HG03159 (cell line): ENCODE data around the gene SV2B.

ENCODE experiments used
- ATAC-seq: cut with Tn5 transposase; IDR thresholded peaks from one replicate; pipeline ENCODE4 v1.9.1; 2021; ENCODE audit warnings: mild to moderate bottlenecking, moderate library complexity; ENCODE audit not compliant: unreplicated experiment

The SV2B gene

DNA sequence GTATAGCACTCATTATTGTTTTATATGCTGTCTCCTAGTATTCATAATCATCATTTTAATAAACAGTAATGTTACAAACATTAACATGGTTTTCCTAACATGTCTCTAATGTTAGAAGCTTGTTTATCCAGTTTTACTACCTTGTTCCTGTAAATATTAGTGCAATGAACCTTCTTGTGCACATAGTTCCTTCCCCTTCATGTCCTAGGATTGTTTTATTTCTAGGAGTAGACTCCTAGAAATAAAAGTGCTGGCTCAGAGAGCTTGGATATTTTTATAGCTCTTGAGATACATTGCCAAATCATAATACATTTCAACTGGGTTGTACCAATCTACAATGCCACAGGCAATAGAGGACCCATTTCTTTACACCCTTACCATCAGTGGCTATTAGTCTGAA is 161.3 kb downstream of the SV2B start:
- ATAC-seq = no peak

DNA sequence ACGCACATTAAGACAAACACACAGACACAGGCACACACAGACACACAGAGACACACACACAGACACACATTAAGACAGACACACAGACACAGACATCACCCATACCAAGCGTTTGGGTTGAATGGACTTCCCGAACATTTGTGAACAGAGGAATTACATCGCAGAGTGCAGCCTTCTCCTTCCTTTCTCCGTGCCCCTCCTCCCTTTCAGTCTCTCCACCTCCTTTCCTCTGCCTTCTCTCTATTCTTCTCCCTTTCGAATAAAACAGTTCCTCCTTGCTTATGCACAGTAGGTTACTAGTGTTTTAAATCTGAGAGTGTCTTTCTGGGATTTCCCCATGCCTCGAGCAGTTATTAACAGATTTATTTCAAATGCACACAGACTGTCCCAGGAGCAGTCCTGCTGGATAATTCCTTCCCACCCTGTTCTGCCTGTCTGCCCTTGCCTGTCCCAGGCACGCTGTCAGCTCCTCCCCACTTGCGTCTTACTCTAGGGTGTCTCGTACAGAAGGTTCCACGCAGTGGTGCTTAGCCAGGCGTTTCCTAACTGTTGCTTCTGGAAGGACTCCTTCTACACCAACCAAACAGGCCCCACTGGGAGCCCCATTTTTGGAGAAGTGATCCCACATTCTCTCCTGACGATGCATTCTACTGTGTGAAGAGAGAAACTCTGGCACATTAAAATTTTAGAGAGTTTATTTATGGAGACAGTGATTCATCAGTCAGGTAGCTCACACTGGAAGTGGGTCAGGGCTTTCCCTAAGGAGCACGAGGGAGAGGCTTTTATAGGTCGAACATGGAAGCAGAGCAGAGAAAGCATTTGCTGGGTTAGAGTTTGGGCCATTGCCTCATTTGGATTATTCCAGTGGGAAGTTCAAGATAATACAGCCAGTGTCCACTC is 163.8 kb downstream of the SV2B start:
- ATAC-seq = no peak

DNA sequence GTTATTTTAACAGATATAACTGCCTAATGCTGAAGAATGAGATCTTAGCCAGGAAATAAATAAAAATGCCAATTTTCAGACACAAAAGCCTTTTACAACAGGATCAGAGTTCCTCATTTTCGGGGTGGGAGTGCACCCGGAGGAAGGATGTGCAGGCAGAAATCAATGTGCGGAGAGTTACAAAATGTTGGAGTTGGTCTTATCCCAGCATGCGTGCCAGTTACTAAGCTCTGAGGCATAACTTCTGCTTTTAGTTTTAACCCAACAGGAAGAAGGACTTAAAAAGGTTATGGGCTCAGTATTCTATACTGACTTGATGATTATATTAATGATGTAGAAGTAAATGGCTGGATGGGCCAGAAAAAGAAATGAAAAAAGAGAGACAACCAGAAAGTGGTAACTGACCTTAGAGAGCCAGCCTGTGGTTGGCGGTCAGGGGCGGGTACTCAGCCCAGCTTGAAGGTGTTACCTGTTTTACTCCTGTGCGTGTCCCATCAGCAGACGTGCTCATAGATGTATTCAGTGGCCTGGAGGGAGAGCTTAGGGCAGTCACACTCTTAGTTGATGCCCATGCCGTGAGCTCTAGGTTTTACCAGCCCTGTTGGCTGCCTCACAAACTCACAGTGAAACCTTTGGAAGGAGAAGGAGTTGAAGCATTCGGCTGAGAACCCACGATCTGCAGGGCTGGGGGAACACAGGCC is 164.7 kb downstream of the SV2B start:
- ATAC-seq = no peak

DNA sequence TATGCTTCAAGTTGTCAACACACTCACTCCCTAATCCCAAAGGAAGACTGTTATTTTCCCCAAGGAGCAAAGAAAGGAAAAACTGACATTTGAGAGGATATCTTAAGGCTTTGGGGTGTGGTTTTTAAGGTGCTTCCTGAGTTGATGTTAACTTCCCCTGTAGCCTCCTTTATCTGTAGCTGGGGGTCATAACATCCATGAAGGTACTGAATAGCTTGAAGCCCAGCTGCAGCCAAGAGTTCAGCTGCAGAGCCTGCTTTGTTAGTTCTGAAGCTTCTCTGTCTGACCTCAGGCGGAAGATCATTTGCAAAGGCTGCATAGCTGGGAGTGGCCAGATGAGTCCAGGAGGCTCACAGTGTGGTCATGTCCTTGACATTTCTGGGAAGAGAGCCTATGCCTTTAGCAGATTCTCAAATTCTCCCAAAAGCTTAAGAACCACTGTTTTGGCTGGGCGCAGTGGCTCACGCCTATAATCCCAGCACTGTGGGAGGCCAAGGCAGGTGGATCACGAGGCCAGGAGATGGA is 165.4 kb downstream of the SV2B start:
- no peak for ATAC-seq

DNA sequence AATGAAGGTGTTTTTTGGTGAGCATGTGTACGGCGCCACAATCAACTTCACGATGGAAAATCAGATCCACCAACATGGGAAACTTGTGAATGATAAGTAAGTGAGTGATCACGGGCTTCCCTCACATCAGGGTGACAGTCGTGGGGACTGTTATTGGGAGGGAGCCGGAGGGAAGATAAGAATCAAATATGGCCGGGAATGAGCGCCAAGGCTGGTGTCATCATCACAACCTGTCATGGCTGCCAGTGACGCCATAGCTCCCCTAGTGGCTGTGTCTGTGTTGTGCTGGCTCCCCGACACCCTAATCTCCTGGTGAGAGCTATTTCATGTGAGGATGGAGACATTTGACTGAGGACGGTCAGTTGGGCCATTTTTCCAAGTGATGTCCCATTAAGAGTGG is 168.5 kb downstream of the SV2B start:
- no peak for ATAC-seq

DNA sequence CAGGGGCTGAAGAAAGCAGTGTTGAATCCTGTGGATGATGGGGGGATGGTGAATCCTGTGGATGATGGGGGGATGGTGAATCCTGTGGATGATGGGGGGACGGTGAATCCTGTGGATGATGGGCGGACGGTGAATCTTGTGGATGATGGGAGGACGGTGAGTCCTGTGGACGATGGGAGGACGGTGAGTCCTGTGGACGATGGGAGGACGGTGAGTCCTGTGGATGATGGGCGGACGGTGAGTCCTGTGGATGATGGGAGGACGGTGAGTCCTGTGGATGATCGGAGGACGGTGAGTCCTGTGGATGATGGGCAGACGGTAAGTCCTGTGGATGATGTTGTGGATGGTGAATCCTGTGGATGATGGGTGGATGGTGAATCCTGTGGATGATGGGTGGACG is 170.7 kb downstream of the SV2B start:
- ATAC-seq = no peak

DNA sequence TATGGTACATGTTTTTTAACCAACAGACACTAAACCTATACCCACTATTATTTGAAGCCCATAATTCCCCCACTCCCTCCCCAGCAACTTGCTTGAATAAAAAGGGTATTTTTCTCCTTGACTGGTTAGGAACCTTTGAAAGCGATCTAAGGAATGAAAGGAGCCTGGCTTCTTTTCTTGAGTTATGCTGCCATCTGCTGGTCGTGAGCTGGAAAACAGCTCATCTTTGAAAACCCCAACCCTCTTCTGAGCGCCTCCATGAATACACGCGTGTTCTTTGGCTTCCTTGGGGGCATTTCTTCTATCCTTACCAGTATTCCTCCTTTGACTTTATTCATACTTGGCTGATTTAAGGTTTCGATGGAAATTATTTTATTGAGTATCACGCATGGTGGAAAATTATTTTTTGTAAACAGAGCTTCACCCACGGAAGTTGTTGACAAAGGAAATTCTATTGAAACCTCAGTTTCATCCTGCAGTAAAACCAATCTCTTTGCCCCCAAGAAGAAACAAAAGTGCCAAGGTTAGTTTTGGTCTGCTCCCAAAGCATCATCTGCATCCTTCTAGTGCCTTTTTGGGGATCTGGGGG is 171.6 kb downstream of the SV2B start:
- peak; percentile 62 for ATAC-seq

DNA sequence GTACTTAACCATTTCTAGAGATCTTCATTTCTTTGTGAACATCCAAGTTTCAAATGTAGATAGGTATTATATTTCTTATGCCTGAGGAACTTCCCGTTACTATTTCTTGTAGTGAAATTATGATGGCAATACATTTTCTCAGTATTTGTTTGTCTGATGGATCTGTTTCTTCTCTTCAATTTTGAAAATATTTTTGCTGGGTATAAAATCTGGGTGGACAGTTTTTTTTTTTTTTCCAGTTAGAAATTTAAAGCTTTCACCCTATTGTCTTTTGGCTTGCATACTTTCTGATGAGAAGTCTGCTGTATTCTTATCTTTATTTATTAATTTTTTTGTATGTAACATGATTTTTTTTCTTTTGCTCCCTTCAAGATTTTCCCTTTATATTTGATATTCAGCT is 175.8 kb downstream of the SV2B start:
- no peak for ATAC-seq

DNA sequence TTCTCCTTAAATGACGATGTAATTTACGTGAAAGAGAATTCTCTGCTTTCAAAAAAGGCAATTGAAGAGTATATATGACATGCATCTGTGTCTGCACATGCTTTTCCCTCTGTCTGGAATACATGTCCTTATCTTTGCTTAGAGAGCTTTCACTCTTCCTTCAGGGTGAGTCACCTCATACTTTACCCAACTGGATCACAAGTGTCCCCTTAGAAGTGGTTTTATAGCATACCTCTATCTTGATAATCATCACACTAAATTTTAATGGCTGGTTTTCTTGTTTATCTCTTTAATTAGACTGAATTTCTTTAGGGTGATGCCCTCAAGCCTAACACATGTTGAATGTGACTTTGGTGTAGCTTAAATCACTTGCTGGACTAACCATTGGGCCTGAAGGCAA is 178.9 kb downstream of the SV2B start:
- ATAC-seq = no peak

DNA sequence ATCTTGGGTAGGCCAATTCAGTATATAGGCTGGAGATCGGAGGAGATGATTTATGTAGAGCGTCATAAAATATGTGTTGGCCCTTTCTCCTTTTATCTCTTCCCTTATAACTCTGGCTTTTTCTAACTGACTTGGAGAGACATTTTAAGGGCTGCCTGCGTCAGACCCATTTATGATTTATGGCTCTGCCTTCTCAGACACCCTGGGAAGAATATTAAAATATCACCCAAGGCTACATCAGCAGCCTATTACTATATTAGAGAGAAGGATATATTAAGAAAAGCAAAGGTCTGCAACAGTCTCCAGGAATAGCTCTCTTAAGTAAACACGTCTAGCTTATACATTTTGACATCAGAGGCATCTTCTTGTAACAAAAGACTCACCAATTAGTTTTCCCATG is 179.4 kb downstream of the SV2B start:
- no peak for ATAC-seq

DNA sequence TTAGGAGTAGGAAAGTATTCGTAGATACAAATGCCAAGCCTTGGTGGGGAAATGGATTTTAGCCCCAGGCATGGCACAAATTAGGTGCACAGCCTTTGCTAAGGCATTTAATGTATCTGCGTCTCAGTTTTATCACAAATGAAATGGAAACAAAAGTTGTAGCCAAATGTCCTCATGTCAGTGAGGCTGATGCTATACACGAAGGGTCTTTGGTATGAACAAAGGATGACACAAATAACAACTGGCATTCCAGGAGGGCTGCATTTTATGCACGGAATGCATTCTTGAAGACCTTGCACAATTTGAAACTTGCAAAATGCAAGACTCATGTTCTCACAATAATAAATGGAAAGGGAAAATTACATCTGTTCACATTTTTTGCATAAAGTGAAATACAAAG is 181.9 kb downstream of the SV2B start:
- ATAC-seq = no peak

DNA sequence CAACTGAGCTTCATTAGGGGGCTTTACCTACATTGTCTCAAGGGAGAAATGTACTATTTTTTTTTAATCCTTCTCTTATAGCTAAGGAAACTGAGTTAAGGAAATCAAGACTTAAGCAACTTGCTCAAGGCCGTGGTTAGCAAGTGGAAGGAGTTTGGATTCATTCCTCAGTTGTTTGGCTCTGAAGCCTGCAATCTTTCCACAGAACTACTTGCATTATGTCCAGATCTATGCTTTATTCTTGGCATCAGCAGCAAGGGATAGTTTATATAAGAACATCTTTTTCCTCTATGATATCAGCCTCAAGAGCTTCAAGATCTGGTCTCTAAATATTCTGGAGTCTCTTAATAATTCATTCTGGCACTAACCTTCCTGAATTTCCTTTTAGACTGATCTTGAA is 182.4 kb downstream of the SV2B start:
- ATAC-seq = no peak

DNA sequence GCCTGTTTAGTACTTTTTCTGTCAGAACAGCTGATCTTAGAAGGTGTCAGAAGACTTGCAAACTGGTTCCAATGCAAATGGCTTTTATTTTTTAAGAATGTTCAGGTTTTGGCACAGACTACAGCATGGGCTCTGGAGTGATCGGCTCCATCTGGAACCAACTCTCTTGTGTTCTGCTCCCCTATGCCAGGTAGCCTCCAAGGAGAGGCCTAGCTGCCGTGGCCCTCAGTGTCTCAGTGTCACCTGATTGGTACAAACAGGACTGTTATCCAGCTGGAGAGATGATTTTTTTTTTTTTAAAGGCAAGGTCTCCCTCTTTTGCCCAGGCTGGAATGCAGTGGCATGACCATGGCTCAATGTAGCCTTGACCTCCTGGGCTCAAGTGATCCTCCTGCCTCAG is 183.1 kb downstream of the SV2B start:
- no peak for ATAC-seq

DNA sequence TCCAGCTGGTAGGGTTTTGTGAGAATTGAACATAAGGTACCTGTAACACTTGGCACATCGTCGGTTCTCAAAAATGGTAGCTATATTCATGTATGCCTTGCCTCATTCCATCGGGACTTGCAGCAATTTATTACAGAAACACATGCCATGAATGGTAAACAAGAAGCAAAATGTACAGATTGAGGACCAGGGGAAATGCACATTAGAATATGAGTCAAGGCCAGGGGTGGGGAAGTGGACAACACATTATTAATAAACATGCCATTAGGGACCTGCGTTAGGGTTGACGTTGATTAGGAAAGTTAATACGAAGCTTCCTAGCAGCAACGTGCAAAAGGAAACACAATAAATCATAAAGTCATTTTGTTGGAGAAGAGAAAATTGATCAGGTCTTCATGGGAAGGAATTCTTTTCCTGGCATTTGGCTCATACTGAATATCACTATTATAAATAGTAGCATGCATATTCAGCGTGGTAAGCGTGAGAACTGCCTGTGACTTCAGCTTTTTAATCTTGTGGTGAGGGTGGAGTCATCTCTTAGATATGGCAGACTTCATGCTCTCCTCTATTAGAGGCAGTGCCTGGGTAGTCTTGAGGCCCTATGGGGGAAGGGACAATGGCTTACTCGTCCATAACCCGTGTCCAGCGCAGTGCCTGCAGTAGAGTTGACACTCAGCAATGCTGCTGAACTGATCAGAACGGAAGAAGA is 184.9 kb downstream of the SV2B start:
- ATAC-seq = no peak

DNA sequence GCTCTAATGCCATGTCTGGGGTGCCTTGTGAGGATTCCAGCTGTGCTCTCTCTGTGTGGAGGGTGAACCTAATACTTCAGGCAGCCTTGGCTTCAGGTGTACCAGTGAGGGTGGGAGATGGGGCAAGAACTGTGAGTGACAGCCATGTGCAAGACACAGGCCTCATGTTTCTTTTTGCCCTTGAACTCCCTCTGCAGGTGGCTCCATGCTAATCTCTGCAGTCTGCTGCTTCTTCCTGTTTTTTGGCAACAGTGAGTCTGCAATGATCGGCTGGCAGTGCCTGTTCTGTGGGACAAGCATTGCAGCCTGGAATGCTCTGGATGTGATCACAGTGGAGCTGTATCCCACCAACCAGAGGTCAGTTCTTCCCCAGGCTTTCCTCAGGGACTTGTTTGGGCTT is 189.3 kb downstream of the SV2B start:
- no peak for ATAC-seq

DNA sequence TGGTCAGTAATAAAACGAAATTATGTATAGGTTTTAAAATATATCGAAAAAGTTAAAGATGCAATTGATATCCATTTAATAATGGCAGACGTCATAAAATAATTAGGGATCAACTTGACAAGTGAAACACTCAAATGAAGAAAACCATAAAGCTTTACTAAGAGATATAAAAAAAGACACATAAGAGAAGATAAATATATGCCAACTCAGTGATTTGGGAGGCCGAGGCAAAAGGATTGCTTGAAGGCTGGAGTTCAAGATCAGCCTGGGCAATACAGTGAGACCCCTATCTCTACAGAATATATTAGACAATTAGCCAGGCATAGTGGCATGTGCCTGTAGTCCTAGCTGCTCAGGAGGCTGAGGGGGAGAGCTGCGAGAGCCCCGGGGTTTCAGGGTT is 190.5 kb downstream of the SV2B start:
- no peak for ATAC-seq

DNA sequence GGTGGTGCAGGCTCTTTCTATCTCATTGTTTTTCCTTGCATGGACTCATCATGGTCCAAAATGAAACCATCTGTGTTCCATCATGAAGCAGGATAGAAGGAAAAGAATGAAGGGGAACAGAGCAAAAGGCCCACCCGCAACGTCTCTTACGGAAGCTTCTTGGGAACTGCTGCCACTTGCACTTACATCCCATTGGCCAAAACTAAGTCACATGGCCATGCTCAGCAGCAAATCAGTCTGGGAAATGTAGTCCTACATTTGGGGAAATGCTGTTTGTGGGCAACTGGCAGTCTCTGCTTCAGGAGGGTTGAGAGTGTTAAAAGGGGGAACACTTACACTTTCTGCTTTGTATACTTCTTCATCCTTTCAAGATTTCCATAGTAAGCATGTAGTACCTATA is 191.6 kb downstream of the SV2B start:
- peak; percentile 58 for ATAC-seq

DNA sequence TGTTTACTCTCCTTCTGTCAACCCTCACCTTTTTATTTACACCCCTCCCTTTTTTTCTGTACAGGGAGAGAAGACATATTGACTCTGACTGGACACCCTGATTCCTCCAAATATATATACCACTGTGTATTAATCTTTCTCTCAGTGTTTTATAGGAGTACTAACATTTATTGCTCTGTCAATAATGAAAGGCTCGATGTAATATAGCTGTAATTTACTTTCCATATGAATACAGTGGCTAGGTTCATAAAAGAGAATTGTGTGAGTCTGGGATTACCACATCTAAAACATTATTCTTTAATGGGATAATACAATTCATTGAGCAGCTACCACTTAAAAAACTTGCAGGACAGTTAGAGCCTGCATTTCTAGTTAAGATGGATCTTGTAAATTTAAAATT is 194.3 kb downstream of the SV2B start:
- ATAC-seq = no peak

DNA sequence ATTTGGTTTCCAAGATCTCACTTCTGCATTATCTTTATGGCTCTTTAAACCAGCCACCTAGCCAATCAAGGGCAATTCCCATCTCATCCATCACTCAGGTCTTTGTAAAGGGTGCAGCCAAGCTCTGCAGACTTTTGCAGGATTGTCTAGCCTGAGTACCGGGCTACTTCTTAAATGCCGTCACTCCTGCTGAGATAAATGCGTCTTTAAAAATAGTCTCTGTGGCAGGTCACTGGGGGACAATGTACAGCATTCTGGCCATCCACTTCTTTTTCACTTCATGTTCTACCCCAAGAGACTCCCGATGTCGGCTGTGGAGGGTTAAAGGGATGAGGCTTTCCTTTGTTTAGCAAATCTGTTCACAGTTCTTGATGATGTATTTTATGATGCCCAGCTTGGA is 194.7 kb downstream of the SV2B start:
- ATAC-seq = no peak

DNA sequence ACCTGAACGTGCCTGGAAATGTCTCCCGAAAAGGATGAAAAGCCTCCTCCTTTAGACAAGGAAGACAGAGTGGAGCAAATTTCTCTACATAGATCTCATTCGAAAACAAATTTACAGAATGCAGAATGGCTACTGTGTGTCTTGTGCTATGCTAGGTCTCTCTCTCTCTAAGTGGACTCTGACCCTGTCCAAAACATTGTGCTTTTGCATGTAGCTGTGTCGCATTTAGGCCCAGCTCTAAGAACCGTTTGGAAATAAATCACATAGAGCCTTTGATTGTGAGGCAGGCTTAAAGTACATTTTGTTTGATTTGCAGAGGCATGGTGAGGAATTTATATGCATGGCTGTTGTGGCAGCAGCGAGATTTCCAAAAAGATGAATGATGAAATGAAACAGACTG is 198.0 kb downstream of the SV2B start:
- ATAC-seq = no peak
